HuH-7 (cell line): ENCODE measurements around the gene TRAFD1.

Experiments used
- DNase-seq: peaks from one replicate; pipeline ENCODE4 v3.0.0; 2011; ENCODE audit warnings: low spot score

TRAFD1 gene

GRCh38 chr12:112175361-112176155 lies 50.2 kb downstream of the TRAFD1 start:
- DNase-seq = no peak

- no peak for DNase-seq
These were observed 51.1 kb downstream of the TRAFD1 start for GRCh38 chr12:112176321-112177010.

DNA sequence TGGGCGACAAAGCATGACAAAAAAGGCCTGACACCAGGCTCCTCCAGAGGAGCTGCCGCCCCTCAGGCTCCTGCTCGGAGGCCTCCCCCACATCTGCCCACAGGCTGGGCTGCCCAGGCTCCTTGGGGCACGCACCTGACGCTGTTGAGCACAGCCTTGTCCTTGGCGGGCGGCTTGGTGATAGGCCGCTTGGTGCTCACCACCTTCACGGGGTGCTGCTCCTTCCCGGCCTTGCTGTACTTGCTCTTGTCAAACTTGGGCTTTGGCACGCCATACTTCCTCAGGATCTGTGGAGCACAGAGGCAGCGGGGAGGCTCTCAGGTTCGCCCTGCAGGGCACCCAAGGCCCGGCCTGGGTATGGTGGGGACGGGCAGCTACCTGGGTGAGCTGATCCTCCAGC lies 53.4 kb downstream of the TRAFD1 start:
- no peak for DNase-seq

- no peak for DNase-seq
These were observed 54.0 kb downstream of the TRAFD1 start for GRCh38 chr12:112179341-112179740.

DNA sequence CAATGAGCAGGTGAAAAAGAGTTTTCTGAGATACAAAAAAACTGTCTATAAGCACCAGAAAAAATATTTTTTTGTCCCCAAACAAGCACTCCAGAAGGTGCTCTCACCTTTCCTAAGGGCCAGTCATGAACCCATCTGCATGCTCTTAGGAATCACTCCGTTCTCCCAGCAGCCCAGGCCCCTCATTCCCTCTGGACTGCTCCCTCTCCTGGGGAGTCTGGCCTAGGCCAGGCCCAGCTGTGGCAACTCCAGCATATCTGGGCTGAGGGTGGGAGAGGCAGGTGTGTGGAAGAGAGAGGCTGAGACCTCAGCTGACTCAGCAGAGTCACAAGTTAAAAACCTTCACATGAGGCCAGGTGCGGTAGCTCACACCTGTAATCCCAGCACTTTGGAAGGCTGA lies 54.6 kb downstream of the TRAFD1 start:
- DNase-seq = no peak

DNA sequence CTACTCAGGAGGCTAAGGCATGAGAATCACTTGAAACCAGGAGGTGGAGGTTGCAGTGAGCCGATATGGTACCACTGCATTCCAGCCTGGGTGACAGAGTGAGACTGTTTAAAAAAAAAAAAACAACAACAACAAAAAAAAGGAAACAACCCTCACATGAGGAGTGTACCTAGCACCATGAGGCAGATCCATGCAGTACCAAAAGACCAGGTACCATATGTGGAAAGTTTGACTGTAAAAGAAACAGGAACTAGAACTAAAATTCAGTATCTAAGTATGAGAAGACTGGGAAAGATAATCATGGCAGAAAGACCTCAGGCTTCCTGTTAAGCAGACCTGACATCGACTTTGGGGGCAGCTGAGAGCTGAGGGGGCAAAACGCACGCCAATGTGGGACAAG lies 55.1 kb downstream of the TRAFD1 start:
- no peak for DNase-seq

- DNase-seq = no peak
These were observed 57.1 kb downstream of the TRAFD1 start for GRCh38 chr12:112182499-112182898.

DNA sequence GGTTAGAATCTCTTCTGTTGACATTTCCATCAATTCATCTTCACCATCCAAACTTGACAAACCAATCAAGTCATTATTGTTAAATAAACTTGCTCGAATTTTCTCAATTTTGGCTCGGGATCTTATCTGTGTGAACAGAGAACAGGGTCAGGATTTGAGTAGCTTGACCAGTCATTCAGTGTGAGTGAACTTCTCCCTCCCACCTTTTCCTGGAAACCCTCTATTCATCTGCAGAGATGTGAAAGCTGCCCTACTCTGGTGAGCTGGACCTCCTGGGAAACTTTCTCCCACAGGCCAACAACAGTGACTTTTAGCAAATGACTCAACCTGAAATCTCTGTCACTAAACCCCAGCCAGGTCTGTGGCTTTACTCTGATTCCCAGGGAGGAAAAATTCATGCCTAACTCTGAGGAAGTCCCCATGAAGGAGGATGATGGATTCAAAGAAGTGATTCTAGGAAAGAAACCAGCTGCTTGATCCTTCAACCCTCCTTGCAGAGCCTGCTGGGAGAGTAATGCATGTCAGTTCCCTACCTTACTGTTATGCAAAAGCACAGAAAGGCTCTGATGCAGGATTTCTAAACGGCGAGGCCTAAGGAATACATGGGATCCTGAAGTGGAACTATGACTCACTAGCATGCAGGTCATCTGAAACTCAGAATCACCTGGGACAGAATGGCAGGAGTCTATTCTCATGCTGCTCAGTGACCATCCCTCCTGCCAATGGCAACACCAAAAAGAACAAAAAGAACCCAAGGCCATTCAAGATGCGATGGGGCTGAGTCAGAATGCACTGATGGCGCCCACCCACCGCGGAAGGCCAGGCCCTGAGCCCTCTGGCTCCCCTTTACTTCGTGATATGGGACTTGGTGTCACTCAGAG lies 58.0 kb downstream of the TRAFD1 start:
- no peak for DNase-seq

DNA sequence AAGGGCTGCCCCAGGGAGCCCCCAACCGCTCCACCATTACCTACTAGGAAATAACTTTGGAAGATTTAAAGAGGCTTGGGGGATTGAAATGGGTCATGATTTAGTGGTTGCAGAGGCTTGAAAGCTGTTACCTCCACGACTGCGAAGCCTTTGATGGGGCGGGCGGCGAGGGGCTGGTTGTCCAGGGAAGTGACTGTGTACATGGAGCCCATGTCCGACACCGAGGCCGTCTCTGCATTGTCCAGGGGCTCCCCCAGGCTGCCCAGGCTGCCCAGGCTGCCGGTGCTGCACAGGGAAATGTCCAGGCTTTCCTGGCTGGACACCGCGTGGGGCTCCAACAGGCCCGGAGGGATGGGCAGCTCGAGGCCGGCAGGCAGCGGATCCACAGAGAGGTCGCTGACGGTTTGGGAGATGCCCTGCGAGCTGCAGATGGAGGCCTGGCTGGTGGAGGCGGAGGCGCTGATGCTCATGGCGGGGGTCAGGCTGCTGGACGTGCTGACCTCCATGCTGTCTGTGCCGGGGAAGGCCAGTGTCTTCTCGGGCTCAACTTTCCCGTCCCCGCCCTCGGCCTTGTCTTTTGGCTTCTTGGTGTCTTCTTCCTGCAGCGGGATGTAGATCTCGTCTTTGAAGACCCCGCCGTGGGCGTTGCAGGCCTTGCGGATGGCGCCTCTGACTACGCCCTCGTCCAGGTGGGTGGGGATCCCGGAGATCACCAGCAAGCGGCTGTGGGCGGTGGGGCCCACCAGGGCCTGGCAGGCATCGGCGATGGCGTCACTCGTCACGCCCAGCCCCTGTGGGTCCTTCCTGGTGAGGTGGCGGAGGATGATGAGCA lies 58.9 kb downstream of the TRAFD1 start:
- no peak for DNase-seq

- no peak for DNase-seq
These were observed 59.9 kb downstream of the TRAFD1 start for GRCh38 chr12:112185093-112185923.

DNA sequence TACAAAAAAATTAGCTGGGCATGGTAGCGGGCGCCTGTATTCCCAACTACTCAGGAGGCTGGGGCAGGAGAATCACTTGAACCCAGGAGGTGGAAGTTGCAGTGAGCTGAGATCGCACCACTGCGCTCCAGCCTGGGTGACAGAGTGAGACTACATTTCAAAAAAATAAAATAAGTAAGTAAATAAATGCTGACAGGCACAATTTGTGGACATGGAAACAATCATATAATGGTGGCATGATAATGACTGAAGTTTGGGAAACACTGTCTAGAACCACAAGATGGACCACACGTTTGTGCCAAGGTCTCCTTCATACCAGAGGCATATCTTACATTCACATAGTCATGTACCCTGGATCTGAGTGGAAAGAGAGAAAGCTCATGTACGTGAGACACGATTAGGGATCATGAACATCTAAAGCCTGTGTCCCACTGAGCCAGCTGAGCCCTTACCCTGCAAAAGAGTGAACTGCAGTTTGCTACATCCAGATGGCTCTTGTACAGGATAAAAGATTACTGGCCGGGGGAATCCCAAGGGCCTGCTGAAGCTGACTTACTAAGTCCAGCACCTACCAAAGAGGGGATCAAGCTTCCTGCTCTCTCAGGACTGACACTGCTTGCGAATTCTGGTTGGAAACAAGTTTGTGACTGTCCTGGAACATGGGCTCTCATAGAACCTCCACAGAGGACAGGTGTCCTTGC lies 62.9 kb downstream of the TRAFD1 start:
- no peak for DNase-seq

GRCh38 chr12:112190231-112191025 lies 65.1 kb downstream of the TRAFD1 start:
- DNase-seq = no peak

DNA sequence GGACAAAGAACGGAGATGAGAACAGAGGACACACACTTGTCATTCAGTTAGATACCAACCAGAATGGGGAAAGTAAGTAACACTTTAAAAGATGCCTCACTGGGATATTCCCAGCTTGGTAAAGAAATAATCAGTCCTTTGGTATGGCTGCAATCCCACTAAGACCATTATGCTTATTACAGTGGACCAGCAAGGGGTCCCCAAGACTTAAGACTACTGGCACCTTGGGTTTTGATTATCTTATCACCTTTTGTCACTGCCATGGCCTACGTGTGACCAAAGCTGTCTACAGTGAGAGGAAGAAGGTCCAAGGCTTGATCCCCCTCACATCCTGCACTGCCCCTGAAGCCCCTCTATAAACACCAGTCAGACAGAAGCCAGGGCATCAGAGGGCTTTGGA lies 65.8 kb downstream of the TRAFD1 start:
- DNase-seq = no peak

DNA sequence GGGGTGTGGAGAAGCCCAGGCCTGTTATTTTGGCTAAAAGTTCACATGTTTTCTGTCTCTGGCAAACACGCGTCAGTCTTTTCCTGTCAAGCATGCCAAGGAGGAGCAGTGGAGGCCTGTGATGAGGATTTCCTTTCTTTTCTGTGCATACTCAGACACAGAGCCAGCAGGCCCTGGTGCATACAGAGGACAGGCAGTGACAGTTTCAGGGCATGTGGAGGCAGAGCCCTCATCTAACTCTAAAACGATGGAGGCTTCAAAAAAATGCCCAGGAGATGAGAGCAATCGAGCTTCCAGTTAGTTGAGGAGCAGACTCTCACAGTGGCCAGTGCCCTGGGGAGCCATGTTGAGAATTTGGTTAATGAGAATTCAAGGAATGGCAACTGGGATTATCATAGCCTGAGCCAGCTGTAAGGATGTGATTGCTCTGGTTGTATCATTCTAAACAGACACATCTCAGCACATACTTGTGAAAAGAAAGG lies 66.5 kb downstream of the TRAFD1 start:
- no peak for DNase-seq

- no peak for DNase-seq
These were observed 67.1 kb downstream of the TRAFD1 start for GRCh38 chr12:112192475-112192874.

- no peak for DNase-seq
These were observed 69.4 kb downstream of the TRAFD1 start for GRCh38 chr12:112194601-112195247.

DNA sequence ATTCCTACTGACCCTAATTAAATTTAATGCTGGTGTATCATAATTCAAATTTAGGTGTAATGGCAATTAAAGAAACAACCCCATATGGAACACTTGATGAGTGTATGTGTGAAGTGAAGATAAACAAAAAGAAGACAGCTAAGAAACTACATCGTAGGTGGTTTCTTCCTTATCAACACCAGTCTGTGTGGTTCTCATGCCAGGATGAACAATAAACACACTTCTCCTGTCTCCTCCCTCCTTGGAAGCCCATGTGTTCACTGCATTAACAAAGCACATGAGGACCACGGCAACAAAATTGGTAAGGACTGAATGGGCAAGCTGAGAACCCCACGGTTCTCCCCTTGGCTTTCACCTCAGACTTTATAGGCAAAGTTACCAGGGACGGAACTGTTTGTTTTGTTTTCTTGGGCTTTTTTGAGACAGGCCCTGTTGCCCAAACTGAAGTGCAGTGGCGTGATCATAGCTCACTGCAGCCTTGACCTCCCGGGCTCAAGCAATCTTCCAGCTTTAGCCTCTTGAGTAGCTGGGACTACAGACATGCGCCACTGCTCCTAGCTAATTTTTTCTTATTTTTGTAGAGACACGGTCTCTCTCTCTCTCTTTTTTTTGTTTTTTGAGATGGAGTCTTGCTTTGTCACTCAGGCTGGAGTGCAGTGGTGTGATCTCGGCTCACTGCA lies 71.0 kb downstream of the TRAFD1 start:
- DNase-seq = no peak

- DNase-seq = peak; percentile 90
These were observed 72.9 kb downstream of the TRAFD1 start for GRCh38 chr12:112198120-112198733.
